NB4 (cell line): Measurements from ENCODE around the gene PTPN1.

Source experiments
- POLR2A ChIP-seq: IDR thresholded peaks from 2 replicates; pipeline ENCODE4 v1.6.1; 2011; ENCODE audit warnings: mild to moderate bottlenecking; ENCODE audit not compliant: insufficient read length; ENCODE audit errors: extremely low read depth
- TF ChIP-seq, protein P1 (sequence below): IDR thresholded peaks from one replicate; pipeline ENCODE4 v1.5.1; 2012; ENCODE audit warnings: low read depth, low read length

DNA sequence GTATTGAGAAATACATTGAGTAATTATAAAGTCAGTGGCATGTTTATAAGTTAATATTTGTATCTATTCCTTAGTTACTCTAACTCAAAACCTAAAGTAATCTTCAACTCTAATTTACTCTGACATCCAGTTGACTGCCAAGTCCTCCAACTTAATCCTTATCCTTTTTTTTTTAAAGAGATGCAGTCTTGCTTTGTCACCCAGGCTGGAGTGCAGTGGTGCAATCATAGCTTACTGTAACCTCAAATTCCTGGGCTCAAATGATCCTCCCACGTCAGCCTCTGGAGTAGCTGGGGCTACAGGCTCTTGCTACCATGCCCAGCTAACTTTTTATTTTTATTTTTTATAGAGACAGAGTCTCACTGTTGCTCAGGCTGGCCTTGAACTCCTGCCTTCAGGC is 24.4 kb downstream of the PTPN1 start:
- TF ChIP-seq, protein P1, sequence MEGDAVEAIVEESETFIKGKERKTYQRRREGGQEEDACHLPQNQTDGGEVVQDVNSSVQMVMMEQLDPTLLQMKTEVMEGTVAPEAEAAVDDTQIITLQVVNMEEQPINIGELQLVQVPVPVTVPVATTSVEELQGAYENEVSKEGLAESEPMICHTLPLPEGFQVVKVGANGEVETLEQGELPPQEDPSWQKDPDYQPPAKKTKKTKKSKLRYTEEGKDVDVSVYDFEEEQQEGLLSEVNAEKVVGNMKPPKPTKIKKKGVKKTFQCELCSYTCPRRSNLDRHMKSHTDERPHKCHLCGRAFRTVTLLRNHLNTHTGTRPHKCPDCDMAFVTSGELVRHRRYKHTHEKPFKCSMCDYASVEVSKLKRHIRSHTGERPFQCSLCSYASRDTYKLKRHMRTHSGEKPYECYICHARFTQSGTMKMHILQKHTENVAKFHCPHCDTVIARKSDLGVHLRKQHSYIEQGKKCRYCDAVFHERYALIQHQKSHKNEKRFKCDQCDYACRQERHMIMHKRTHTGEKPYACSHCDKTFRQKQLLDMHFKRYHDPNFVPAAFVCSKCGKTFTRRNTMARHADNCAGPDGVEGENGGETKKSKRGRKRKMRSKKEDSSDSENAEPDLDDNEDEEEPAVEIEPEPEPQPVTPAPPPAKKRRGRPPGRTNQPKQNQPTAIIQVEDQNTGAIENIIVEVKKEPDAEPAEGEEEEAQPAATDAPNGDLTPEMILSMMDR = no peak
- no peak for TF ChIP-seq POLR2A
